HFF-Myc (cell line): ENCODE measurements around the gene OR13J1.

Source experiments
- DNase-seq: peaks from one replicate; pipeline ENCODE4 v3.0.0-alpha.2; 2011; ENCODE audit warnings: low read depth; ENCODE audit errors: extremely low read depth
- H3K4me3 ChIP-seq: replicated peaks from 2 replicates; pipeline ENCODE4 v1.5.1; 2011; ENCODE audit warnings: low read depth, mild to moderate bottlenecking, control low read depth, low read length
- CTCF ChIP-seq: IDR thresholded peaks from 2 replicates; pipeline ENCODE4 v1.5.1; 2012; ENCODE audit warnings: mild to moderate bottlenecking, low read depth, low read length, control low read depth; ENCODE audit errors: missing control alignments

The OR13J1 gene

DNA sequence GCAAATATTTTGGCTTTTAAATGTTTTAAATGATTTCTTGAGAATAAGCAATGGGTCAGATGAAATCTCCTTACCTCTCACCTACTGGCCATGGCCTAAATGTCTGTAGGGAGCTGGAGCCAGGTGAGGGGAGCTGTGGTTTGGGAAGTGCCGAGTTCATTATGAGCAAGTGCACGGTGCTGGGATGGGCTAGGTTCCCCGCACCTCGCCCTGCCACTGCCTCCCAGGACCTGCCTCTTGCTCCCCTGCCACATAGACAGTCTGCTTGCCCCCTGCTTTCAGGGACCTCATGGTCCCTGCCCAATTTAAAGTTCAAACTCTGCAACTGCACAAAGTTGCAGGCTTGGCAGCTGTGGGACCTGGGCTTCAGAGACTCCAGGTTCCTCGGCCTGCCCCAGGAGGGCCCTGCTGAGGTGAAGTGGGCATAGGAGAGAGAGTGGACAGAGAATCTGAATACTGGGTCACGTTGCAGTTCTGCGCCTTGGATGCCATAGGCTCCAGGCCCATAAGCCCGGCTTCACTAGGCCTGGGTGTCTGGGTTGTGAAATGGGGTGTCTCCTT lies 5.4 kb downstream of the OR13J1 start:
- TF ChIP-seq CTCF, result no peak
- DNase-seq, result no peak
- no peak overlapping the region for H3K4me3 ChIP-seq

GRCh38 chr9:35863583-35863982 lies 6.6 kb downstream of the OR13J1 start:
- no peak for DNase-seq
- TF ChIP-seq CTCF, result no peak

GRCh38 chr9:35862328-35862727 lies 7.9 kb downstream of the OR13J1 start:
- no peak for TF ChIP-seq CTCF
- DNase-seq, result no peak
- no peak overlapping the region for H3K4me3 ChIP-seq

More at GRCh38 chr9:35863583-35863982, 6.6 kb downstream of the OR13J1 start:
- H3K4me3 ChIP-seq, result no peak overlapping the region

GRCh38 chr9:35861161-35861897 lies 8.9 kb downstream of the OR13J1 start:
- no peak overlapping the region for H3K4me3 ChIP-seq
- no peak for DNase-seq
- no peak for TF ChIP-seq CTCF

- no peak for TF ChIP-seq CTCF
- H3K4me3 ChIP-seq, result no peak overlapping the region
These were observed 10.2 kb downstream of the OR13J1 start for GRCh38 chr9:35859990-35860339.

DNA sequence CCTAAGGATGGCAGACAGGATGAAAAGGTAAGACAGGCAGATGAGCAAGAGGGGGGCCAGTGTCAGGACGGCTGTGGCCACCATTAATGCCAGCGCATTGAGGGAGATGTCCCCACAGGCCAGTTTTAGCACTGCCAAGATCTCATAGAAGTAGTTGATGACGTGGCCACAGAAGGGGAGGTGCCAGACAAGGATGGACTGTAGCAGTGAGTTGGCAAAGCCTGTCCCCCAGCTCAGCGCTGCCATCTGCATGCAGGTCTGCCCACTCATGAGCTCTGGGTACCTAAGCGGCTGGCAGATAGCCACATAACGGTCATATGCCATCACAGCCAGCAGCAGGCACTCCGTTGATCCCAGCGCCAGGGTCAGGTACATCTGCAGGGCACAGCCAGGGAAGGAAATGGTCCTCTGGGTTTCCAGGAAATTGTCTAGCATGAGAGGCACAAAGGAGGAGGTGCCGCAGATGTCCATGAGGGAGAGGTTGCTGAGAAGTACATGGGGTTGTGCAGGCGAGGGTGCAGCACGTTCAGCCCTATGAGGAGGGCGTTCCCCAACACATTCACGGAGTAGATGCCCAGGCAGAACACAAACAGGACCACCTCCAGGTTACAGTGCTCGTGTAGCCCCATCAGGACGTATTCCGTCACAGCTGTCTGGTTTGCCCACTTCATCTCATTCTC lies 10.8 kb downstream of the OR13J1 start:
- DNase-seq, result no peak
- no peak for TF ChIP-seq CTCF
- no peak overlapping the region for H3K4me3 ChIP-seq

More at GRCh38 chr9:35859990-35860339, 10.2 kb downstream of the OR13J1 start:
- DNase-seq, result no peak
